ENCODE data around the gene MEX3D.

MEX3D gene

GRCh38 chr19:1518471-1518870 lies 49.7 kb downstream of the MEX3D start:
- no peak for DNase-seq (ENCODE audit: low read depth)

GRCh38 chr19:1516395-1516753 lies 51.8 kb downstream of the MEX3D start:
- DNase-seq (ENCODE audit: low read depth) = no peak

GRCh38 chr19:1514986-1515721 lies 53.0 kb downstream of the MEX3D start:
- DNase-seq (ENCODE audit: low read depth) = no peak

- no peak for DNase-seq (ENCODE audit: low read depth)
Measured at GRCh38 chr19:1514295-1514661, 53.8 kb downstream of the MEX3D start.

- DNase-seq (ENCODE audit: low read depth) = peak; percentile 68
Measured at GRCh38 chr19:1513499-1514294, 54.4 kb downstream of the MEX3D start.

GRCh38 chr19:1512671-1513498 lies 55.2 kb downstream of the MEX3D start, which contains the start of gene ADAMTSL5:
TSS of gene ADAMTSL5 (minus strand) at chr19:1513019. CDS start at chr19:1510943, 2,076 bp downstream.
- DNase-seq (ENCODE audit: low read depth) = peak; percentile 56

- no peak for DNase-seq (ENCODE audit: low read depth)
Measured at GRCh38 chr19:1511318-1512317, 56.5 kb downstream of the MEX3D start.

- DNase-seq (ENCODE audit: low read depth) = no peak
Measured at GRCh38 chr19:1510807-1511206, 57.3 kb downstream of the MEX3D start.

- DNase-seq (ENCODE audit: low read depth) = no peak
Measured at GRCh38 chr19:1510442-1510806, 57.7 kb downstream of the MEX3D start.

GRCh38 chr19:1509602-1510441 lies 58.3 kb downstream of the MEX3D start:
- no peak for DNase-seq (ENCODE audit: low read depth)

- no peak for DNase-seq (ENCODE audit: low read depth)
Measured at GRCh38 chr19:1508507-1508856, 59.6 kb downstream of the MEX3D start.

- peak; percentile 83 for DNase-seq (ENCODE audit: low read depth)
Measured at GRCh38 chr19:1507763-1508506, 60.2 kb downstream of the MEX3D start.

GRCh38 chr19:1507192-1507660 lies 60.9 kb downstream of the MEX3D start:
- DNase-seq (ENCODE audit: low read depth) = no peak

- no peak for DNase-seq (ENCODE audit: low read depth)
Measured at GRCh38 chr19:1505991-1506881, 61.9 kb downstream of the MEX3D start.

GRCh38 chr19:1505012-1505411 lies 63.1 kb downstream of the MEX3D start:
- DNase-seq (ENCODE audit: low read depth) = no peak
